GM23338 (cell line): ENCODE measurements around the gene ARMH1.

Experiments
- EZH2 ChIP-seq: fragments of 200-600 bp; sonication (generic); IDR thresholded peaks from one replicate; pipeline ENCODE4 v1.8.0; 2017; ENCODE audit warnings: antibody characterized with exemption, mild to moderate bottlenecking, low read depth; ENCODE audit not compliant: unreplicated experiment
- EZH2phosphoT487 ChIP-seq: fragments of 200-600 bp; sonication (generic); IDR thresholded peaks from one replicate; pipeline ENCODE4 v1.8.1; 2018; ENCODE audit warnings: antibody characterized with exemption; ENCODE audit not compliant: unreplicated experiment
- POLR2AphosphoS5 ChIP-seq: IDR thresholded peaks from 2 replicates; pipeline ENCODE4 v1.6.1; 2016; ENCODE audit warnings: antibody characterized with exemption, low read depth
- TF ChIP-seq, protein P1 (sequence below), 2 experiments: fragments of 200-600 bp in 1 of 2; sonication (generic) in 1 of 2; conservative IDR thresholded peaks; 2 replicates each; pipeline versions ENCODE4 v1.5.1 to v1.6.1; 2016 to 2017; ENCODE audit warnings: antibody characterized with exemption in 2 of 2, low read depth in 2 of 2, mild to moderate bottlenecking in 2 of 2, moderate library complexity in 1 of 2
- TF ChIP-seq, protein P2 (sequence below): IDR thresholded peaks from 2 replicates; pipeline ENCODE4 v1.6.1; 2016; ENCODE audit warnings: antibody characterized with exemption
- TF ChIP-seq, protein P3 (sequence below): IDR thresholded peaks from one replicate; pipeline ENCODE4 v1.6.1; 2018; ENCODE audit warnings: antibody characterized with exemption; ENCODE audit not compliant: unreplicated experiment

DNA sequence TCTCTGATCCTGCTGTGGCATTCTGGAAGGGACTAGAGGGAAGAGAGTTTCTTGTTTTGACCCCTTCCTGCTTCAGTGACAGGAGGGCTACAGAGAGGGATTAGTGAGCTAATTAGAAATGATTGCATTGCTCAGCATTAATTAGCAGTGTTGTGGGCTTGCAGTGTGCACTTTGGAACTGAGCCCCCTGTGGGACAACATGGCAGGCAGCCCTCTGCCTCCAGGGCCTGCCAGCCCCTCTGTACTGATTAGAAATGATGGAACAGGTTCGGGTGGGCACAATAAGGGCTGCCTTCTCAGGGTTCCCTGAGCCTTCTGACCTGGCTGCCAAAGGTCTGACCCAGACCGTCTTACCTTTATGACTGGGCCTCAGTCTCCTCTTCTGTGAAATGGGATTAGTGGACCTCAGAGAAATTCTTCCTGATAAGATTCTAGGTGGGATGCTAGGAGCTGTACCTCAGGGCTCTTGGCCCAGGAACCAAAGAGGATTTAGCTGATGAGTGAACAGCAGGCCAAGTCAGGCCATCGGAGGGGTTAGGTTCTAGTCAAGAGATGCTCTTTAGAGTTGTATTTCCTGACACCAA, 39.8 kb upstream of the ARMH1 start:
- TF ChIP-seq, protein P1, sequence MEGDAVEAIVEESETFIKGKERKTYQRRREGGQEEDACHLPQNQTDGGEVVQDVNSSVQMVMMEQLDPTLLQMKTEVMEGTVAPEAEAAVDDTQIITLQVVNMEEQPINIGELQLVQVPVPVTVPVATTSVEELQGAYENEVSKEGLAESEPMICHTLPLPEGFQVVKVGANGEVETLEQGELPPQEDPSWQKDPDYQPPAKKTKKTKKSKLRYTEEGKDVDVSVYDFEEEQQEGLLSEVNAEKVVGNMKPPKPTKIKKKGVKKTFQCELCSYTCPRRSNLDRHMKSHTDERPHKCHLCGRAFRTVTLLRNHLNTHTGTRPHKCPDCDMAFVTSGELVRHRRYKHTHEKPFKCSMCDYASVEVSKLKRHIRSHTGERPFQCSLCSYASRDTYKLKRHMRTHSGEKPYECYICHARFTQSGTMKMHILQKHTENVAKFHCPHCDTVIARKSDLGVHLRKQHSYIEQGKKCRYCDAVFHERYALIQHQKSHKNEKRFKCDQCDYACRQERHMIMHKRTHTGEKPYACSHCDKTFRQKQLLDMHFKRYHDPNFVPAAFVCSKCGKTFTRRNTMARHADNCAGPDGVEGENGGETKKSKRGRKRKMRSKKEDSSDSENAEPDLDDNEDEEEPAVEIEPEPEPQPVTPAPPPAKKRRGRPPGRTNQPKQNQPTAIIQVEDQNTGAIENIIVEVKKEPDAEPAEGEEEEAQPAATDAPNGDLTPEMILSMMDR (conservative IDR thresholded peaks at IDR 0.05; ENCODE audit: low read depth in 2 of 2), result no peak
- TF ChIP-seq EZH2 (no peak), EZH2phosphoT487 (no peak), POLR2AphosphoS5 (no peak)
- TF ChIP-seq, protein P2, sequence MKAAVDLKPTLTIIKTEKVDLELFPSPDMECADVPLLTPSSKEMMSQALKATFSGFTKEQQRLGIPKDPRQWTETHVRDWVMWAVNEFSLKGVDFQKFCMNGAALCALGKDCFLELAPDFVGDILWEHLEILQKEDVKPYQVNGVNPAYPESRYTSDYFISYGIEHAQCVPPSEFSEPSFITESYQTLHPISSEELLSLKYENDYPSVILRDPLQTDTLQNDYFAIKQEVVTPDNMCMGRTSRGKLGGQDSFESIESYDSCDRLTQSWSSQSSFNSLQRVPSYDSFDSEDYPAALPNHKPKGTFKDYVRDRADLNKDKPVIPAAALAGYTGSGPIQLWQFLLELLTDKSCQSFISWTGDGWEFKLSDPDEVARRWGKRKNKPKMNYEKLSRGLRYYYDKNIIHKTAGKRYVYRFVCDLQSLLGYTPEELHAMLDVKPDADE, result no peak
- TF ChIP-seq, protein P3, sequence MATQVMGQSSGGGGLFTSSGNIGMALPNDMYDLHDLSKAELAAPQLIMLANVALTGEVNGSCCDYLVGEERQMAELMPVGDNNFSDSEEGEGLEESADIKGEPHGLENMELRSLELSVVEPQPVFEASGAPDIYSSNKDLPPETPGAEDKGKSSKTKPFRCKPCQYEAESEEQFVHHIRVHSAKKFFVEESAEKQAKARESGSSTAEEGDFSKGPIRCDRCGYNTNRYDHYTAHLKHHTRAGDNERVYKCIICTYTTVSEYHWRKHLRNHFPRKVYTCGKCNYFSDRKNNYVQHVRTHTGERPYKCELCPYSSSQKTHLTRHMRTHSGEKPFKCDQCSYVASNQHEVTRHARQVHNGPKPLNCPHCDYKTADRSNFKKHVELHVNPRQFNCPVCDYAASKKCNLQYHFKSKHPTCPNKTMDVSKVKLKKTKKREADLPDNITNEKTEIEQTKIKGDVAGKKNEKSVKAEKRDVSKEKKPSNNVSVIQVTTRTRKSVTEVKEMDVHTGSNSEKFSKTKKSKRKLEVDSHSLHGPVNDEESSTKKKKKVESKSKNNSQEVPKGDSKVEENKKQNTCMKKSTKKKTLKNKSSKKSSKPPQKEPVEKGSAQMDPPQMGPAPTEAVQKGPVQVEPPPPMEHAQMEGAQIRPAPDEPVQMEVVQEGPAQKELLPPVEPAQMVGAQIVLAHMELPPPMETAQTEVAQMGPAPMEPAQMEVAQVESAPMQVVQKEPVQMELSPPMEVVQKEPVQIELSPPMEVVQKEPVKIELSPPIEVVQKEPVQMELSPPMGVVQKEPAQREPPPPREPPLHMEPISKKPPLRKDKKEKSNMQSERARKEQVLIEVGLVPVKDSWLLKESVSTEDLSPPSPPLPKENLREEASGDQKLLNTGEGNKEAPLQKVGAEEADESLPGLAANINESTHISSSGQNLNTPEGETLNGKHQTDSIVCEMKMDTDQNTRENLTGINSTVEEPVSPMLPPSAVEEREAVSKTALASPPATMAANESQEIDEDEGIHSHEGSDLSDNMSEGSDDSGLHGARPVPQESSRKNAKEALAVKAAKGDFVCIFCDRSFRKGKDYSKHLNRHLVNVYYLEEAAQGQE, result no peak
